Prostate gland (tissue), 2 donors: ENCODE results near the gene STARD3NL.

ENCODE experiments used
- POLR2A ChIP-seq: fragments of 450-650 bp; IDR thresholded peaks from one replicate; pipeline ENCODE4 v1.6.1; 2016; ENCODE audit warnings: antibody characterized with exemption, mild to moderate bottlenecking
- TF ChIP-seq, protein P1 (sequence below), 4 experiments: fragments of 200-600 bp in 2 of 4; fragments of 450-650 bp in 2 of 4; sonication (generic) in 2 of 4; IDR thresholded peaks; 1 replicate in 3 of 4; 2 replicates in 1 of 4; pipeline ENCODE4 v1.5.1; 2016 to 2019; ENCODE audit warnings: antibody characterized with exemption in 4 of 4, mild to moderate bottlenecking in 2 of 4, moderate library complexity in 2 of 4

DNA sequence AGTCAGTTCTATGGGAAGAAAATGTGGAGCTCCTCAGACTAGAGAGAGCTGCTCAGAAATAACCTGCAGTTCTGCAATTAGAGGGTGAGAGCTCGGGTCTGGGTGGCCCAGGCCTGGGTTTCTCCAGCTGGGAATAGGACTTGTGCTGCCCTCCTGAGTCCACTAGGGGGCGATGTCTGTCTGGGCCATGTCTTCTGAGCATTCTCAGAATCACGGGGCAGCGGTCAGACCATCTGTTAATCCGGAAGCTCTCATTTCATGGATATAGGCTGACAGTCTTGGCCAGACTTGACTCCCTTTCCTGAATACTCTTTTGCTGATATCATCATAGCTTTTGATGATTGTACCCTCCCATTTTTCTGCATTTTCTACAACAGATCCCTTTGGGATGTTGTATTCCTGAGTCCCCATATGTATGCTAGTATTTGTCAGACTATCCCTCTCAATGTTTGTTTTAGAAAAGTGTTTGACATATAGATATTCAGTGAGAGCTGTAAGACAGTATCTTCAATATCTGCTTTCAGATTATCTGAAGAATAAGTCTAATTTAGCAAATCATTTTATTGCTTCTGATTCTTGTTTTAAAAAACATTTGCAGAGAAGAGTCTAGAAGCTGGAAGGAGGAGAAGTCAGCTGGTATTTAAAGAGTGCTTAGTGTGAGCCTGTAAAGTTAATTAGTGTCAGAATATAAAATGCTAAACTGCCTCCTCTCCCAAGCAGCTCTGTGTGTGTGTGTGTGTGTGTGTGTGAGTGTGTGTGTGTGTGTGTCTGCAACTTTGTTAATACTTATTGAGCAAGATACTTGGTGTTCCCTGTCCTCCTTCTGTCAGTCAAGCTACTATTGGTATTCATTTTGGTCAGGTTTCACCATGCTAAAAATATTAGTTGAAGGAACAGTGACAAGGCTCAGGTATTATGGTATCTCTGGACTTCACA, 38.0 kb downstream of the STARD3NL start:
- TF ChIP-seq, protein P1, sequence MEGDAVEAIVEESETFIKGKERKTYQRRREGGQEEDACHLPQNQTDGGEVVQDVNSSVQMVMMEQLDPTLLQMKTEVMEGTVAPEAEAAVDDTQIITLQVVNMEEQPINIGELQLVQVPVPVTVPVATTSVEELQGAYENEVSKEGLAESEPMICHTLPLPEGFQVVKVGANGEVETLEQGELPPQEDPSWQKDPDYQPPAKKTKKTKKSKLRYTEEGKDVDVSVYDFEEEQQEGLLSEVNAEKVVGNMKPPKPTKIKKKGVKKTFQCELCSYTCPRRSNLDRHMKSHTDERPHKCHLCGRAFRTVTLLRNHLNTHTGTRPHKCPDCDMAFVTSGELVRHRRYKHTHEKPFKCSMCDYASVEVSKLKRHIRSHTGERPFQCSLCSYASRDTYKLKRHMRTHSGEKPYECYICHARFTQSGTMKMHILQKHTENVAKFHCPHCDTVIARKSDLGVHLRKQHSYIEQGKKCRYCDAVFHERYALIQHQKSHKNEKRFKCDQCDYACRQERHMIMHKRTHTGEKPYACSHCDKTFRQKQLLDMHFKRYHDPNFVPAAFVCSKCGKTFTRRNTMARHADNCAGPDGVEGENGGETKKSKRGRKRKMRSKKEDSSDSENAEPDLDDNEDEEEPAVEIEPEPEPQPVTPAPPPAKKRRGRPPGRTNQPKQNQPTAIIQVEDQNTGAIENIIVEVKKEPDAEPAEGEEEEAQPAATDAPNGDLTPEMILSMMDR (IDR thresholded peaks at IDR 0.05), result peak; percentile 87 to 98 (median 94)
- TF ChIP-seq POLR2A, result no peak
